OCI-LY7 (cell line): ENCODE measurements around the gene NDUFB10.

Source experiments
- EZH2phosphoT487 ChIP-seq: fragments of 200-600 bp; sonication (generic); IDR thresholded peaks from 2 replicates; pipeline ENCODE4 v1.6.1; 2018; ENCODE audit warnings: low read depth, borderline replicate concordance, mild to moderate bottlenecking, mixed run types, antibody characterized with exemption, low read length, moderate library complexity, mixed read lengths
- TF ChIP-seq, protein P1 (sequence below): fragments of 200-600 bp; sonication (generic); conservative IDR thresholded peaks from 2 replicates; pipeline ENCODE4 v1.5.1; 2014; ENCODE audit warnings: mild to moderate bottlenecking, antibody characterized with exemption, low read length, moderate library complexity, mixed read lengths

DNA sequence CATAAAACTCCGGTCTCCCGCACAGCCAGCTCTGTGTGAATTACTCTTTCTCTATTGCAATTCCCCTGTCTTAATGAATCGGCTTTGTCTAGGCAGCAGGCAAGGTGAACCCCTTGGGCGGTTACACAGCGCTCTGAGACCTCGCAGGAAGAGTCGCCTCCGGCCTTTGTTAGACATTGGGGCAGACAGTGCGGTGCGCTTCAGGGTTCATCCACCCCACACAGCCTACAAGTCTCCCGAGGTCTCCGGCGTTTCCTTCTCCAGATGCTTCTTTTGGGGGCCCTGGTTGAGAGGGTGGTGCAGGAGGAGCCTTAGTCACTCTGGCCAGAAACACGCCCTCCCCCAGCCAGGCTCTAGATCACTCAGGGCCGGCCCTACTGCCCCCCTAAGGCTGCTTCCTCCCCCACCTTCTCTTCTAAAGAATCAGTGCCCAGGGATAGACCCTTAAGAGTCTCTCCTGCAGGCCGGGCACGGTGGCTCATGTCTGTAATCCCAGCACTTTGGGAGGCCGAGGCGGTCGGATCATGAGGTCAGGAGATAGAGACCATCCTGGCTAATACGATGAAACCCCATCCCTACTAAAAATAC lies 14.6 kb upstream of the NDUFB10 start:
- TF ChIP-seq, protein P1, sequence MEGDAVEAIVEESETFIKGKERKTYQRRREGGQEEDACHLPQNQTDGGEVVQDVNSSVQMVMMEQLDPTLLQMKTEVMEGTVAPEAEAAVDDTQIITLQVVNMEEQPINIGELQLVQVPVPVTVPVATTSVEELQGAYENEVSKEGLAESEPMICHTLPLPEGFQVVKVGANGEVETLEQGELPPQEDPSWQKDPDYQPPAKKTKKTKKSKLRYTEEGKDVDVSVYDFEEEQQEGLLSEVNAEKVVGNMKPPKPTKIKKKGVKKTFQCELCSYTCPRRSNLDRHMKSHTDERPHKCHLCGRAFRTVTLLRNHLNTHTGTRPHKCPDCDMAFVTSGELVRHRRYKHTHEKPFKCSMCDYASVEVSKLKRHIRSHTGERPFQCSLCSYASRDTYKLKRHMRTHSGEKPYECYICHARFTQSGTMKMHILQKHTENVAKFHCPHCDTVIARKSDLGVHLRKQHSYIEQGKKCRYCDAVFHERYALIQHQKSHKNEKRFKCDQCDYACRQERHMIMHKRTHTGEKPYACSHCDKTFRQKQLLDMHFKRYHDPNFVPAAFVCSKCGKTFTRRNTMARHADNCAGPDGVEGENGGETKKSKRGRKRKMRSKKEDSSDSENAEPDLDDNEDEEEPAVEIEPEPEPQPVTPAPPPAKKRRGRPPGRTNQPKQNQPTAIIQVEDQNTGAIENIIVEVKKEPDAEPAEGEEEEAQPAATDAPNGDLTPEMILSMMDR: no peak
- no peak for TF ChIP-seq EZH2phosphoT487
